ENCODE measurements around the gene SPAG4.

The SPAG4 gene

GRCh38 chr20:35669221-35669620 lies 53.6 kb downstream of the SPAG4 start:
- intact Hi-C loops (cut with DNase I) = loop anchor here (10.0 kb wide), 1 partner anchor 54 kb away; the partner anchor contains the start of gene SPAG4

DNA sequence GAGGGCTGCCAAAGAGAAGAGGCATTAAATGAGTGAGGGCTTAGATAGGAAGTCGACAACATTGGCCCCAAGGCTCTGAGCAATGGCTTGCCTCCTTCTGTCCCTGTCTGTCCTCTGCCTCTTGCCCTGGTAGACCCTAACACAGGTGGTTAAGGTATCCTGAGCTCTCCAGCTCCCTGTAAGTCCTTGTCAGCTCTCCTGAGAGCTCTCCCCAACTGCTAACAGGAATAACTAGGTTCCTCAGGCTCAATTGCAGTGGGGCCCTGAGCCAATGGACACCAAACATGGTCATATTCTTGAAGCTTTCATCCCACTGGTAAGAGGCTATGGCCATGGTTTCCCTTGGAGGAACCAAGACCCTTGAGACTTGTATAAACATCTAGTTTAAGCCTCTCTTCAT lies 54.1 kb downstream of the SPAG4 start:
- no peak for DNase-seq
- intact Hi-C loops (cut with DNase I) = loop anchor here (10.0 kb wide), 1 partner anchor 55 kb away; the partner anchor contains the start of gene SPAG4

More at GRCh38 chr20:35669221-35669620, 53.6 kb downstream of the SPAG4 start:
- no peak for DNase-seq

Measured in head of caudate nucleus (tissue), 42 donors.